ENCODE data around the gene SUPT16H.

DNA sequence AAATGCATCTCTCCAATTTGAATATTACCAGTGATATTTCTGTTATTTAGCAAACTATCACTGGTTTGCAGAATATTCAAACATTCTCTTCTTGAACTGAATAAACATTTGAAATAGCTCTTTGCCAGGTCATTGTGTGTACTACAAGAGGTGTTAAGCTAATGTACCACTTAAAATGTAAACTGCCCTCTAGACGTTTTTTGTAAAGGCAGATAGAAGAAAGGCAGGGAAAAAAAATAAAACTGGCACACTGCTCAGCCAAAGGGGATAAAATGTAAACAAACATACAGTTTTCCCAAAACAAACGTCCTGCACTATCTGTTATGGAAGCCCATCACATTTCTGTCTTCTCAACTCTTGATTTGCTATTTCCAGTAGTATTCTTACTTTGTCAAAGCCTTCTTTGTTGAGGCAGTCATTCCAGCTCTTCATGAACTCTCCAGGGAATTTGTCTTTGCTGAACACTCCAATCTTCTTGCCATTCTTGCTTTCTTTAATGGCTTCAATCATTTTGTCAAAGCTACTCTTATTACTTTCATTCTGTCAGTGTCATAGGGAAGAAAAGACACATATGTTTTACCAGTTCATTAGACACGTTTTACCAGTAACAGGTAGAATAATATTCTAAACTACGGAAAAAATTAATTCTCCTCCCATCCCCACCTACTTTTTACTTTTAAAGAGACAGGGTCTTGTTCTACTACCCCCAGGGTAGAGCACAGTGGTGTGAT lies 13.7 kb downstream of the SUPT16H start:
- TF ChIP-seq CTCF (IDR thresholded peaks at IDR 0.05) (no peak), POLR2A (IDR thresholded peaks at IDR 0.05) (no peak)

All from uterus (tissue), 2 donors.